HTR-8/SVneo (cell line): ENCODE measurements around the gene CCDC178.
"Not testable (repeated sequence)": the region's sequence is repeated elsewhere in the genome, so short reads cannot be mapped to it uniquely, and the experiment has no call there.

Experiments
- DNase-seq: peaks from one replicate; pipeline ENCODE4 v3.0.0; 2011; ENCODE audit warnings: low spot score, mixed read lengths; ENCODE audit not compliant: insufficient read length
- FAIRE-seq: peaks from 2 replicates; lab custom pipeline; 2011; peaks lifted over from hg19 to GRCh38; lab: Jason Lieb, UNC

The CCDC178 gene

GRCh38 chr18:33022370-33022769, 418.2 kb downstream of the CCDC178 start:
- no peak for DNase-seq
- no peak for FAIRE-seq

GRCh38 chr18:33020877-33021276, 419.6 kb downstream of the CCDC178 start:
- FAIRE-seq (no peak), DNase-seq (no peak)

- DNase-seq, result no peak
- no peak for FAIRE-seq
Observed at GRCh38 chr18:33014060-33014796, 426.3 kb downstream of the CCDC178 start.

GRCh38 chr18:33010149-33010548, 430.4 kb downstream of the CCDC178 start:
- FAIRE-seq, result no peak
- no peak for DNase-seq

GRCh38 chr18:32998921-32999320, 441.6 kb downstream of the CCDC178 start:
- no peak for DNase-seq
- FAIRE-seq, result no peak

GRCh38 chr18:32998285-32998684, 442.2 kb downstream of the CCDC178 start:
- FAIRE-seq, result no peak
- no peak for DNase-seq

- DNase-seq (no peak), FAIRE-seq (no peak)
Observed at GRCh38 chr18:32983721-32984120, 456.8 kb downstream of the CCDC178 start.

GRCh38 chr18:32980896-32981295, 459.6 kb downstream of the CCDC178 start:
- FAIRE-seq (no peak), DNase-seq (no peak)

- DNase-seq, result no peak
- no peak for FAIRE-seq
Observed at GRCh38 chr18:32975501-32975900, 465.0 kb downstream of the CCDC178 start.

- FAIRE-seq (no peak), DNase-seq (no peak)
Observed at GRCh38 chr18:32975163-32975436, 465.4 kb downstream of the CCDC178 start.

GRCh38 chr18:32974421-32975162, 465.9 kb downstream of the CCDC178 start:
- no peak for DNase-seq
- FAIRE-seq, result no peak

- FAIRE-seq (no peak), DNase-seq (no peak)
Observed at GRCh38 chr18:32968248-32968647, 472.3 kb downstream of the CCDC178 start.

- FAIRE-seq, result no peak
- no peak for DNase-seq
Observed at GRCh38 chr18:32966141-32966540, 474.4 kb downstream of the CCDC178 start.

- FAIRE-seq (no peak), DNase-seq (no peak)
Observed at GRCh38 chr18:32961538-32961937, 479.0 kb downstream of the CCDC178 start.

GRCh38 chr18:32958746-32959145, 481.8 kb downstream of the CCDC178 start:
- FAIRE-seq (no peak), DNase-seq (no peak)

GRCh38 chr18:32956591-32957315, 483.8 kb downstream of the CCDC178 start:
- DNase-seq, result no peak
- FAIRE-seq, result no peak

- not testable (repeated sequence) for FAIRE-seq, DNase-seq
Observed at GRCh38 chr18:32952318-32952717, 488.2 kb downstream of the CCDC178 start.

- FAIRE-seq, result no peak
Observed at GRCh38 chr18:32937597-32937996, 502.9 kb downstream of the CCDC178 start.

GRCh38 chr18:32937066-32937465, 503.5 kb downstream of the CCDC178 start:
- FAIRE-seq, result no peak
- no peak for DNase-seq

More at GRCh38 chr18:32937597-32937996, 502.9 kb downstream of the CCDC178 start:
- DNase-seq, result no peak

GRCh38 chr18:32934201-32934600, 506.3 kb downstream of the CCDC178 start:
- no peak for FAIRE-seq
- DNase-seq, result no peak

- no peak for FAIRE-seq
- no peak for DNase-seq
Observed at GRCh38 chr18:32930695-32931301, 509.7 kb downstream of the CCDC178 start.
